GM06990 (cell line): ENCODE data around the gene CPNE4.
"Not testable (repeated sequence)": the region's sequence is repeated elsewhere in the genome, so short reads cannot be mapped to it uniquely, and the experiment has no call there.

Source experiments
- DNase-seq: peaks from one replicate; pipeline ENCODE4 v3.0.0-alpha.2; 2011; ENCODE audit not compliant: insufficient read length; ENCODE audit errors: extremely low read depth
- H3K27me3 ChIP-seq: replicated peaks from 2 replicates; pipeline ENCODE4 v1.6.0; 2011; ENCODE audit warnings: low read length; ENCODE audit not compliant: control insufficient read depth, insufficient read depth
- H3K36me3 ChIP-seq: 2 replicates; pipeline ENCODE4 v1.5.1; 2011; ENCODE audit warnings: low read length; ENCODE audit not compliant: control insufficient read depth, insufficient read depth
- H3K4me3 ChIP-seq: replicated peaks from 2 replicates; pipeline ENCODE4 v1.5.1; 2011; ENCODE audit warnings: low read depth, mild to moderate bottlenecking, control low read depth, low read length
- TF ChIP-seq, protein P1 (sequence below): IDR thresholded peaks from 2 replicates; pipeline ENCODE4 v1.5.1; 2011; ENCODE audit warnings: low read length, control low read depth, mild to moderate bottlenecking, inconsistent platforms; ENCODE audit not compliant: insufficient read depth, poor library complexity, severe bottlenecking

CPNE4 gene

DNA sequence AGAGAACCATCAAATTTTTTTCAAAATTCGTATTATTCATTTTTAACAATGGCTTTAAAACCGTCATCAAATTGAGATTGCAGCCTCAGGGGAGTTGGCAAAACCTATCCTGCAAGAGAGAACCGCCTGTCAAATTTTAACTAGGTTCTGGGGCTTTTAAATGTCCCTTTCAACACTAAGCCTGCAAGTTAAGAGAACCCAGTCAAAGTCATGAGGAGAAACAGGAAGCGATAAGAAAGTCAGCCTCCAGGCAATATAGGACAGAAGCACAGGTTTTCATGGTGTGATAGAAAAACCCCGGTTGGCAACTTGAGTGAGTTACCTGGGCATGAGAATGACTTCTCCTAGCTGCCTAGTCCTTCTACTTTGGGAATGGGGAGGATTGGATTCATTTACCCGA is 59.8 kb downstream of the CPNE4 start:
- H3K27me3 ChIP-seq, result no peaks in the 10 kb centered on the region
- TF ChIP-seq, protein P1, sequence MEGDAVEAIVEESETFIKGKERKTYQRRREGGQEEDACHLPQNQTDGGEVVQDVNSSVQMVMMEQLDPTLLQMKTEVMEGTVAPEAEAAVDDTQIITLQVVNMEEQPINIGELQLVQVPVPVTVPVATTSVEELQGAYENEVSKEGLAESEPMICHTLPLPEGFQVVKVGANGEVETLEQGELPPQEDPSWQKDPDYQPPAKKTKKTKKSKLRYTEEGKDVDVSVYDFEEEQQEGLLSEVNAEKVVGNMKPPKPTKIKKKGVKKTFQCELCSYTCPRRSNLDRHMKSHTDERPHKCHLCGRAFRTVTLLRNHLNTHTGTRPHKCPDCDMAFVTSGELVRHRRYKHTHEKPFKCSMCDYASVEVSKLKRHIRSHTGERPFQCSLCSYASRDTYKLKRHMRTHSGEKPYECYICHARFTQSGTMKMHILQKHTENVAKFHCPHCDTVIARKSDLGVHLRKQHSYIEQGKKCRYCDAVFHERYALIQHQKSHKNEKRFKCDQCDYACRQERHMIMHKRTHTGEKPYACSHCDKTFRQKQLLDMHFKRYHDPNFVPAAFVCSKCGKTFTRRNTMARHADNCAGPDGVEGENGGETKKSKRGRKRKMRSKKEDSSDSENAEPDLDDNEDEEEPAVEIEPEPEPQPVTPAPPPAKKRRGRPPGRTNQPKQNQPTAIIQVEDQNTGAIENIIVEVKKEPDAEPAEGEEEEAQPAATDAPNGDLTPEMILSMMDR, result no peak
- H3K36me3 ChIP-seq, result no peaks in the 10 kb centered on the region
- DNase-seq, result no peak
- no peak overlapping the region for H3K4me3 ChIP-seq

DNA sequence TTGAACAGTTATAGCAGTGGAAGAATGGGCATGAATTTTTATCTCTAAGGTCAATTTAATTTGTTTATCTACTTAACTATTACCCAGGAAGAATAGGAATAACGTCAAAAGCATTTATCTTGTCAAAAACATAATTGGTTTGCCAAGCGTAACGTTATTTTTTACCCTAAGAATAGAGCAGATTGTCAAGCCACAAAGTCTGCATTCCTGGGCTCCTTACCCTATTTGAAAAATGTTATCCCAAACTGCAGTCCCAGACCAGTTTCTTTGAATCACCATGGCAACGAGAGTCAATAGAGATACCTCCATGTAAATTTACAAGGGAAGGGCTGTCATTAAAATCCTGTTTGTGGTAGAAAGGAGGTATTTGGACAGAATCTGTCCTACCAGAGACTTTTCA is 61.1 kb downstream of the CPNE4 start:
- no peak for DNase-seq
- TF ChIP-seq, protein P1, result no peak
- H3K27me3 ChIP-seq, result no peaks in the 10 kb centered on the region
- no peaks in the 10 kb centered on the region for H3K36me3 ChIP-seq
- H3K4me3 ChIP-seq, result no peak overlapping the region

DNA sequence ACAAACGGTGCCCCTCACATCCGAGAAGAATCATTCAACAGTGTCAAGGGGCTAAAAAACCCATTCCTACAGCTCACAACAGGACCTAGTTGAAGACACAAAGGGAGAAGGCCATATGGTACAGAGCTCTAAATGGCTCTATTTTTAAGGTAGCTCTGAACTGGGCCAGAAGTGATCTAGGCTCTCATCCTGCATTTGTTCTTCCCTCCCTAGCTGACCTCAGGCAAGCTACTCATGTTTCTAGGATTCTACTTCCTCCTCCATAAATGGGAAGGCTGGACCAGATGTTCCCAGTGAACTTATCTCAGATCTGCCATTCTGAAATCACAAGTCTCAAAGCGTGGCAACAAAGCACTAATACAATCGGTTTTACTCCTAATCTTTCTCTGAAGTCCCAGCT is 62.3 kb downstream of the CPNE4 start:
- H3K27me3 ChIP-seq, result no peaks in the 10 kb centered on the region
- no peak for DNase-seq
- TF ChIP-seq, protein P1, result no peak
- no peaks in the 10 kb centered on the region for H3K36me3 ChIP-seq
- no peak overlapping the region for H3K4me3 ChIP-seq

DNA sequence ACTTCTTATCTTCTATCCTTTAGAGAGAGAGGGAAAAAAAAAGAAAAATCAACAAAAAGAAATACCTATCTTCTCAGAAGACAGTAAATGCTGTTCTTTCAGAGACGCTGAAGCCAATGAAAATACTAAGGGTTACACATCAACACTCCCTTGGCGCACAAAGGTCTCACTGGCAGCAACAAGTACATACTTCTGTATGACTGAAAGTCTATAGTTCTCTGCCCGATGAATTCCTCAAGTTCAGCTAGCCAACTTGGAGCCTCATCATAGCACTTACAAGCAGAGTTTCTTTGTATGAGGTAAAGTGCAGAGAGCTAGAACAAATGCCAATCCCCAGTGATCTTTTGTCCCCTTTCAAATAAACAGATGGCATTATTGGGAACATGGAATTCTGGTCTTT is 62.7 kb downstream of the CPNE4 start:
- Histone ChIP-seq H3K27me3 (no peaks in the 10 kb centered on the region), H3K4me3 (no peak overlapping the region), H3K36me3 (no peaks in the 10 kb centered on the region)
- TF ChIP-seq, protein P1, result no peak
- no peak for DNase-seq

DNA sequence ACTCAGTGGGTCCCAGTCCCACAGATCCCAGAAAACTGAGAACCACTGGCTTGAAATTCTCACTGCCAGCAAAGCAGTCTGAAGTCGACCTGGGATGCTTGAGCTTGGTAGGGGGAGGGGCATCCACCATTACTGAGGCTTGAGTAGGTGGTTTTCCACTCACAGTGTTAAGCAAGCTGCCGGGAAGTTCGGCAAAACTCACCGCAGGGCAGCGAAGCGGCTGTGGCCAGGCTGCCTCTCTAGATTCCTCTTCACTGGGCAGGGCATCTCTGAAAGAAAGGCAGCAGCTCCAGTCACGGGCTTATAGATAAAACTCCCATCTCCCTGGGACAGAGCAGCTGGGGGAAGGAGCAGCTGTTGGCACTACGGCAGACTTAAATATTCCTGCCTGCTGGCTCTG is 71.4 kb downstream of the CPNE4 start:
- not testable (repeated sequence) for DNase-seq, H3K27me3 ChIP-seq, H3K36me3 ChIP-seq, H3K4me3 ChIP-seq

DNA sequence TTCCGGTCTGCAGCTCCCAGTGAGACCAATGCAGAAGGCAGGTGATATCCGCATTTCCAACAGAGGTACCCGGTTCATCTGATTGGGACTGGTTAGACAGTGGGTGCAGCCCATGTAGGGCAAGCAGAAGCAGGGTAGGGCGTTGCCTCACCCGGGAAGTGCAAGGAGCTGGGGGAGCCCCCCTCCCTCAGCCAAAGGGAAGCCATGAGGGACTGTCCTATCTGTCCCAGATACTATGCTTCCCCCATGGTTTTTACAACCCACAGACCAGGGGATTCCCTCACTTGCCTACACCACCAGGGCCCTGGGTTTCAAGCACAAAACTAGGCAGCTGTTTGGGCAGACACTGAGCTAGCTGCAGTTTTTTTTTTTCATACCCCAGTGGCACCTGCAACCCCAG is 71.8 kb downstream of the CPNE4 start:
- Histone ChIP-seq H3K27me3 (no peaks in the 10 kb centered on the region), H3K4me3 (no peak overlapping the region), H3K36me3 (no peaks in the 10 kb centered on the region)
- TF ChIP-seq, protein P1, result no peak
- DNase-seq, result no peak
